GM21576 (cell line): ENCODE results near the gene PSMC1.
"Not testable (repeated sequence)": the region's sequence is repeated elsewhere in the genome, so short reads cannot be mapped to it uniquely, and the experiment has no call there.

Experiments used
- ATAC-seq: cut with Tn5 transposase; IDR thresholded peaks from one replicate; pipeline ENCODE4 v1.9.1; 2021; ENCODE audit warnings: mild to moderate bottlenecking, moderate library complexity; ENCODE audit not compliant: unreplicated experiment

Gene PSMC1

GRCh38 chr14:90256354-90257131 is at the start of gene PSMC1:
PSMC1 (plus strand) TSS chr14:90256553; CDS start chr14:90256598, 45 bp downstream.
- ATAC-seq: peak; percentile 92

- ATAC-seq: no peak
These were observed 43.1 kb upstream of the PSMC1 start for GRCh38 chr14:90213099-90213748.

GRCh38 chr14:90228478-90228877 is 27.9 kb upstream of the PSMC1 start:
- ATAC-seq: no peak

GRCh38 chr14:90229942-90230341 is 26.4 kb upstream of the PSMC1 start:
- ATAC-seq: not testable (repeated sequence)

GRCh38 chr14:90235179-90235976 is 21.0 kb upstream of the PSMC1 start:
- ATAC-seq: peak; percentile 79

GRCh38 chr14:90239139-90239538 is 17.2 kb upstream of the PSMC1 start:
- no peak for ATAC-seq

- no peak for ATAC-seq
These were observed 13.9 kb upstream of the PSMC1 start for GRCh38 chr14:90242444-90242843.

GRCh38 chr14:90246936-90247335 is 9.4 kb upstream of the PSMC1 start:
- no peak for ATAC-seq

- ATAC-seq: not testable (repeated sequence)
These were observed 8.9 kb upstream of the PSMC1 start for GRCh38 chr14:90247441-90247840.

GRCh38 chr14:90248594-90248993 is 7.8 kb upstream of the PSMC1 start:
- no peak for ATAC-seq

GRCh38 chr14:90253826-90254225 is 2.5 kb upstream of the PSMC1 start:
- ATAC-seq: no peak

- ATAC-seq: no peak
These were observed 482 bp upstream of the PSMC1 start for GRCh38 chr14:90255871-90256270.

- peak; percentile 80 for ATAC-seq
These were observed 7.5 kb downstream of the PSMC1 start for GRCh38 chr14:90263748-90264449.

- ATAC-seq: no peak
These were observed 10.2 kb downstream of the PSMC1 start for GRCh38 chr14:90266441-90267154.

GRCh38 chr14:90268420-90268819 is 12.1 kb downstream of the PSMC1 start:
- no peak for ATAC-seq

GRCh38 chr14:90272523-90272922 is 16.2 kb downstream of the PSMC1 start:
- ATAC-seq: no peak

- ATAC-seq: no peak
These were observed 17.2 kb downstream of the PSMC1 start for GRCh38 chr14:90273532-90273931.

GRCh38 chr14:90274019-90274418 is 17.7 kb downstream of the PSMC1 start:
- no peak for ATAC-seq

- ATAC-seq: no peak
These were observed 18.6 kb downstream of the PSMC1 start for GRCh38 chr14:90274808-90275457.

- no peak for ATAC-seq
These were observed 19.1 kb downstream of the PSMC1 start for GRCh38 chr14:90275458-90275814.
